Nephron (organoid): Measurements from ENCODE around the gene MAP6D1.
"Not testable (repeated sequence)": the region's sequence is repeated elsewhere in the genome, so short reads cannot be mapped to it uniquely, and the experiment has no call there.

Experiments
- H3K27ac Mint-ChIP-seq, 3 experiments: 2 replicates each; pipeline ENCODE4 v1.8.0; 2020; ENCODE audit warnings: mixed read lengths in 3 of 3, mild to moderate bottlenecking in 2 of 3, moderate library complexity in 1 of 3
- H3K27me3 Mint-ChIP-seq: 2 replicates; pipeline ENCODE4 v1.8.0; 2021; ENCODE audit warnings: low read depth, mild to moderate bottlenecking, moderate library complexity, mixed read lengths
- H3K36me3 Mint-ChIP-seq: 2 replicates; pipeline ENCODE4 v1.8.0; 2020; ENCODE audit warnings: low read depth, mixed read lengths
- H3K4me1 Mint-ChIP-seq: 2 replicates; pipeline ENCODE4 v1.8.0; 2020; ENCODE audit warnings: mixed read lengths
- H3K4me3 Mint-ChIP-seq, 3 experiments: 2 replicates each; pipeline ENCODE4 v1.8.0; 2020; ENCODE audit warnings: mild to moderate bottlenecking in 3 of 3, mixed read lengths in 3 of 3, moderate library complexity in 2 of 3
- H3K9me3 Mint-ChIP-seq: 2 replicates; pipeline ENCODE4 v1.8.0; 2020; ENCODE audit warnings: mixed read lengths
- CTCF ChIP-seq, 3 experiments: fragments of 200-600 bp; sonication (generic); IDR thresholded peaks; one replicate each; pipeline ENCODE4 v1.5.0; 2021; ENCODE audit warnings: antibody characterized with exemption in 3 of 3; ENCODE audit not compliant: unreplicated experiment in 3 of 3

Gene MAP6D1

DNA sequence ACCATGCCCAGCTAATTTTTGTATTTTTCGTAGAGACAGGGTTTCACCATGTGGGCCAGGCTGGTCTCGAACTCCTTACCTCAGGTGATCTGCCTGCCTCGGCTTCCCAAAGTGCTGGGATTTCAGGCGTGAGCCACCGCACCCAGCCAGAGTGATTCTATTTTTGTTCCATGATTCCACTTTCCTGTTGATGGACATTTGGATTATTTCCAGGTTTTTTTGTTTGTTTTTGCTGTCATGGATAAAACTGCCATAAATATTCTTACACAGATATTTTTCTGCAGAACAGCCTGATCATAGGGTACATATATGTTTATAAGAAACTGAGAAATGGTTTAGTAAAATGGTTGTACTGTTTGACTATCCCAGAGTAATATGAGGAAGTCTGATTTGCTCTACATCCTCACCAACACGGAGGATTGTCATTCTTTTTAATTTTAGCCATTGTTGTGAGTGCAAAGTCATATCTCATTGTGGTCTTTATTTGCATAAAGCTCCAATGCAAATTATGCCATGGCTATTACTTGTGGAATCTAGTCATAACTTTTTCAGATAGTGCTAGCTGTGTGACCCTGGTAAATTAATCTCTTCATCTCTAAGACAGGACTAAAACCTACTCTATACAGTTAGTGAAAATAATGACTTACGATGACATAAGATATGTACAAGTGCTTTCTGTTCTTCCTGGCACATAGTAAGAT lies 42.7 kb downstream of the MAP6D1 start:
- Mint-ChIP-seq H3K27me3 (no peaks in the 10 kb centered on the region), H3K36me3 (peaks cover 78% of the 10 kb centered on the region), H3K27ac (peak overlapping the region in 1 of 3 experiments; percentile 28), H3K4me1 (no peaks in the 10 kb centered on the region), H3K4me3 (no peak overlapping the region), H3K9me3 (no peaks in the 10 kb centered on the region)
- no peak for TF ChIP-seq CTCF (IDR thresholded peaks at IDR 0.05; ENCODE audit: unreplicated experiment in 3 of 3)

- Mint-ChIP-seq H3K4me3 (no peak overlapping the region), H3K36me3 (peaks cover 77% of the 10 kb centered on the region), H3K4me1 (no peaks in the 10 kb centered on the region), H3K27me3 (no peaks in the 10 kb centered on the region), H3K27ac (no peak overlapping the region), H3K9me3 (no peaks in the 10 kb centered on the region)
- TF ChIP-seq CTCF (IDR thresholded peaks at IDR 0.05; ENCODE audit: unreplicated experiment in 3 of 3), result no peak
Observed at GRCh38 chr3:183781246-183781645, 44.1 kb downstream of the MAP6D1 start.

DNA sequence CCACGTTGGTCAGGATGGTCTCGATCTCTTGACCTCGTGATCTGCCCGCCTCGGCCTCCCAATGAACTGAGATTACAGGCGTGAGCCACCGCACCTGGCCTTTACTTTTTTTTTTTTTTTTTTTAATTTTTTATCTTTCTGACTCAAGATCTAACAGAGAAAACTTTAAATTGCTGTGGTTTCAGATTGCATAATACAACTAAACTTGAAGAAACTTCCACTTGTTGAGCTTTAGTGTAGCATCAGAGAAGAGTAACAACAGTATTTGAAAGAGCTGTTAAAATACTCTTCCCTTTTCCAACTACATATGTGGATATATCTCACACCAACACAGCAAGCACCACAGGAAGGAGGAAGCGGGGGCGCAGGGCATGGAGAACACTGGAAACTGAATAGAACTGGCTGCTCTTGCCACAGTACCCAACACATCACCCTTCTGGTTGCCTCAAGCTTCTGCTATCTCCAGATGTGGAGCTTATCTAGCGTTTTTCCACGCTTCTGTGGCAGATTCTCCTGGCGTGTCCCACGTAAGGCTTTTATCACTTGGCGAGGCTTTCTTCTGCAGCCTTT lies 45.4 kb downstream of the MAP6D1 start:
- H3K4me1 Mint-ChIP-seq, result peaks cover 7% of the 10 kb centered on the region
- no peak for TF ChIP-seq CTCF (IDR thresholded peaks at IDR 0.05; ENCODE audit: unreplicated experiment in 3 of 3)
- no peak overlapping the region for H3K27ac Mint-ChIP-seq
- H3K9me3 Mint-ChIP-seq, result no peaks in the 10 kb centered on the region
- no peak overlapping the region for H3K4me3 Mint-ChIP-seq
- no peaks in the 10 kb centered on the region for H3K27me3 Mint-ChIP-seq
- peaks cover 79% of the 10 kb centered on the region for H3K36me3 Mint-ChIP-seq

DNA sequence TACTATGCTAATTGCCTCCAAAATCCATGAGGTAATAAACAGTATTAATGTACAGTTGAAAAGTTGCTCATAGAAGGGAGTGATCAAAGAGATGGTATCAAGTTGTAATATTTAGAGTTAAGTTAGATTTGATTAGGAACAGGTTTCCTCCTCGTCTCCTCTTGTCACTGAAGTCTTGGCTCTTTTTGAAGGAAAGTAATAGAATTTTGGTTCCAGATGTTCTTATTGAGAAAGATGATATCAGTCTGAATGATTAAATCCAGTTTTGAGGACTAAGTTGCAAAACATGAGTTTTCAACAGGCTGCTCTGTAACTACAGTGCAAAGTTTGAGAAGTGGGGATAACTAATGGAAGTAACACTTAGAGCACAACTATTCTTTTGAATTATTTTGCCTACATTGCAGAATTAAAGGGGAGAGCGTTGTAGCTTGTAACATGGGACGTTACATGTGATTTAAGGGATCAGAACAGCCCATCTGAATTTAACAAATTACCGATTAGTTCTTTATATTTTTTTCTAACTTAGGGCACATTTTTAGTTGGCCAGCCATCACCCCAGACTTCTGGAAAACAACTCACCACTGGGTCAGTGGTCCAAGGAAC lies 48.3 kb downstream of the MAP6D1 start:
- Mint-ChIP-seq H3K4me1 (peaks cover 13% of the 10 kb centered on the region), H3K36me3 (peaks cover 82% of the 10 kb centered on the region), H3K9me3 (no peaks in the 10 kb centered on the region), H3K27ac (no peak overlapping the region), H3K4me3 (no peak overlapping the region), H3K27me3 (no peaks in the 10 kb centered on the region)
- no peak for TF ChIP-seq CTCF (IDR thresholded peaks at IDR 0.05; ENCODE audit: unreplicated experiment in 3 of 3)

DNA sequence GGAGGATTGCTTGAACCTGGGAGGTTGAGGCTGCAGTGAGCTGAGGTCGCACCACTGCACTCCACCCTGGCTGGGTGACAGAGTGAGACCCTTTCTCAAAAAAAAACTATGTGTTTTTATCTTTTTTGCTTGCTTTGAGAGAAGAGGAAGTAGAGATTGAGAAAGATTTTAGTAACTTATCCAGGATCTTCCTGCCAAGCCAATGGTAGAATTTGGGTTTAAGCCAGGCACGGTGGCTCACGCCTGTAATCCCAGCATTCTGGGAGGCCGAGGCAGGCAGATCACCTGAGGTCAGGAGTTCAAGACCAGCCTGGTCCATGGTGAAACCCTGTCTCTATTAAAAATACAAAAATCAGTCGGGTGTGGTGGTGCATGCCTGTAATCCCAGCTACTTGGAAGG lies 48.9 kb downstream of the MAP6D1 start:
- H3K27me3 Mint-ChIP-seq, H3K9me3 Mint-ChIP-seq, H3K4me3 Mint-ChIP-seq, H3K27ac Mint-ChIP-seq: not testable (repeated sequence)
- Mint-ChIP-seq H3K4me1 (peaks cover 13% of the 10 kb centered on the region), H3K36me3 (peaks cover 78% of the 10 kb centered on the region)

- Mint-ChIP-seq H3K4me1 (peaks cover 13% of the 10 kb centered on the region), H3K4me3 (no peak overlapping the region), H3K27ac (peak overlapping the region in 2 of 3 experiments; percentile 12 to 13)
Observed at GRCh38 chr3:183775781-183776180, 49.6 kb downstream of the MAP6D1 start.

More at GRCh38 chr3:183775781-183776180, 49.6 kb downstream of the MAP6D1 start:
- TF ChIP-seq CTCF (IDR thresholded peaks at IDR 0.05; ENCODE audit: unreplicated experiment in 3 of 3), result no peak
- Mint-ChIP-seq H3K27me3 (no peaks in the 10 kb centered on the region), H3K36me3 (peaks cover 77% of the 10 kb centered on the region), H3K9me3 (no peaks in the 10 kb centered on the region)
